Head of caudate nucleus (tissue), 42 donors: ENCODE measurements around the gene NFU1.

Source experiments
- DNase-seq, 42 donors: peaks; one replicate each; pipeline versions ENCODE4 v3.0.0 to v3.0.0-alpha.2; 2020 to 2021; ENCODE audit warnings: mixed read lengths in 7 of 42
- intact Hi-C: fragments of 100-400 bp; cut with DNase I; formaldehyde crosslinking; loops from one replicate; pipeline ENCODE4 v1.15.0; 2022

Gene NFU1

GRCh38 chr2:69395866-69396265 lies 41.4 kb downstream of the NFU1 start:
- intact Hi-C loops = no loop called here

GRCh38 chr2:69393963-69394362 lies 43.3 kb downstream of the NFU1 start:
- DNase-seq = no peak

More at GRCh38 chr2:69395866-69396265, 41.4 kb downstream of the NFU1 start:
- DNase-seq = no peak

GRCh38 chr2:69390471-69390870 lies 46.8 kb downstream of the NFU1 start:
- intact Hi-C loops = no loop called here
- no peak for DNase-seq

More at GRCh38 chr2:69393963-69394362, 43.3 kb downstream of the NFU1 start:
- intact Hi-C loops = no loop called here

GRCh38 chr2:69390001-69390400 lies 47.2 kb downstream of the NFU1 start:
- peak in 9 of 42 donors; percentile 9 to 63 (median 24) for DNase-seq
- intact Hi-C loops = no loop called here

GRCh38 chr2:69389271-69389670 lies 48.0 kb downstream of the NFU1 start:
- DNase-seq = no peak
- intact Hi-C loops = loop anchor here (5.0 kb wide), 2 partner anchors 48 to 253 kb away; partner anchors contain the start of genes AAK1 and NFU1

- intact Hi-C loops = loop anchor here (5.0 kb wide), 2 partner anchors 49 to 254 kb away; partner anchors contain the start of genes AAK1 and NFU1
- DNase-seq = peak in 1 of 42 donors; percentile 2
Observed at GRCh38 chr2:69387770-69388481, 49.3 kb downstream of the NFU1 start.

- DNase-seq = peak; percentile 82 to 97 (median 93)
- intact Hi-C loops = loop anchor here (5.0 kb wide), 2 partner anchors 50 to 255 kb away; partner anchors contain the start of genes AAK1 and NFU1
Observed at GRCh38 chr2:69386789-69387734, 50.2 kb downstream of the NFU1 start, which contains the start of gene GFPT1. TSS of gene GFPT1 (minus strand) at chr2:69387227. CDS start at chr2:69387071, 156 bp downstream.

- intact Hi-C loops = loop anchor here (5.0 kb wide), 2 partner anchors 51 to 256 kb away; partner anchors contain the start of genes AAK1 and NFU1
- peak in 1 of 42 donors; percentile 5 for DNase-seq
Observed at GRCh38 chr2:69386360-69386759, 50.9 kb downstream of the NFU1 start.

GRCh38 chr2:69385443-69386151 lies 51.6 kb downstream of the NFU1 start:
- DNase-seq = no peak
- intact Hi-C loops = loop anchor here (5.0 kb wide), 2 partner anchors 52 to 257 kb away; partner anchors contain the start of genes AAK1 and NFU1

GRCh38 chr2:69384618-69385081 lies 52.6 kb downstream of the NFU1 start:
- intact Hi-C loops = loop anchor here (5.0 kb wide), 2 partner anchors 53 to 258 kb away; partner anchors contain the start of genes AAK1 and NFU1
- DNase-seq = no peak

- intact Hi-C loops = no loop called here
Observed at GRCh38 chr2:69383176-69383812, 53.9 kb downstream of the NFU1 start.

GRCh38 chr2:69382547-69382946 lies 54.7 kb downstream of the NFU1 start:
- no peak for DNase-seq
- intact Hi-C loops = no loop called here

More at GRCh38 chr2:69383176-69383812, 53.9 kb downstream of the NFU1 start:
- no peak for DNase-seq

- intact Hi-C loops = no loop called here
- DNase-seq = no peak
Observed at GRCh38 chr2:69381337-69381737, 55.9 kb downstream of the NFU1 start.

GRCh38 chr2:69380072-69380917 lies 56.9 kb downstream of the NFU1 start:
- intact Hi-C loops = no loop called here
- no peak for DNase-seq

- DNase-seq = no peak
- intact Hi-C loops = no loop called here
Observed at GRCh38 chr2:69376403-69376802, 60.8 kb downstream of the NFU1 start.

GRCh38 chr2:69375494-69376353 lies 61.5 kb downstream of the NFU1 start:
- DNase-seq = peak in 2 of 42 donors; percentile 47 to 54
- intact Hi-C loops = no loop called here
